ENCODE data around the gene IL13RA1. TPM values are rescaled to one million over a fixed set of nuclear protein-coding genes. Genes with fewer than 3 reads are reported as not detected.

Gene IL13RA1
- total RNA-seq, 1 donor from 2014 or later = 3.2 TPM

- H3K27me3 Mint-ChIP-seq (ENCODE audit: insufficient read depth, low read depth) = no peaks in the 10 kb centered on the region
- H3K4me1 Mint-ChIP-seq = no peaks in the 10 kb centered on the region
- no peak overlapping the region for H3K4me3 Mint-ChIP-seq
- H3K4me1 ChIP-seq = no peaks in the 10 kb centered on the region
- peaks cover 2% of the 10 kb centered on the region for H3K9me3 Mint-ChIP-seq
- H3K4me2 ChIP-seq = no peak overlapping the region
- H3K27me3 ChIP-seq = no peaks in the 10 kb centered on the region
- no peak overlapping the region for H3K27ac ChIP-seq
- TF ChIP-seq CTCF (IDR thresholded peaks at IDR 0.05) (no peak), EZH2phosphoT487 (IDR thresholded peaks at IDR 0.05) (no peak), EZH2 (IDR thresholded peaks at IDR 0.05) (no peak)
- no peak overlapping the region for H3K9ac ChIP-seq
- no peaks in the 10 kb centered on the region for H3K36me3 ChIP-seq
- no peak for DNase-seq (ENCODE audit: low spot score)
- H3K27ac Mint-ChIP-seq = no peak overlapping the region
- no peaks in the 10 kb centered on the region for H4K20me1 ChIP-seq (ENCODE audit: low read depth)
- H3F3A ChIP-seq (ENCODE audit: low read depth) = no peaks in the 10 kb centered on the region
- peaks cover 3% of the 10 kb centered on the region for H3K9me3 ChIP-seq (ENCODE audit: low read depth)
- H3K4me3 ChIP-seq = no peak overlapping the region
- H3K79me2 ChIP-seq (ENCODE audit: low read depth) = no peaks in the 10 kb centered on the region
- H3K36me3 Mint-ChIP-seq = no peaks in the 10 kb centered on the region
- no peak overlapping the region for H2AFZ ChIP-seq (replicated peaks)
Measured at GRCh38 chrX:118717678-118718391, 9.6 kb upstream of the IL13RA1 start.

- no peaks in the 10 kb centered on the region for H4K20me1 ChIP-seq (ENCODE audit: low read depth)
- H3K9ac ChIP-seq = no peak overlapping the region
- H3K36me3 Mint-ChIP-seq = no peaks in the 10 kb centered on the region
- no peak overlapping the region for H3K27ac Mint-ChIP-seq
- no peak overlapping the region for H2AFZ ChIP-seq (replicated peaks)
- no peaks in the 10 kb centered on the region for H3K27me3 ChIP-seq
- H3K79me2 ChIP-seq (ENCODE audit: low read depth) = no peaks in the 10 kb centered on the region
- peaks cover 2% of the 10 kb centered on the region for H3K4me1 Mint-ChIP-seq
- no peaks in the 10 kb centered on the region for H3K27me3 Mint-ChIP-seq (ENCODE audit: insufficient read depth, low read depth)
- no peak overlapping the region for H3K4me2 ChIP-seq
- H3K4me3 ChIP-seq = no peak overlapping the region
- H3K9me3 Mint-ChIP-seq = peaks cover 2% of the 10 kb centered on the region
- TF ChIP-seq EZH2 (IDR thresholded peaks at IDR 0.05) (no peak), CTCF (IDR thresholded peaks at IDR 0.05) (no peak), EZH2phosphoT487 (IDR thresholded peaks at IDR 0.05) (no peak)
- no peaks in the 10 kb centered on the region for H3F3A ChIP-seq (ENCODE audit: low read depth)
- no peak overlapping the region for H3K4me3 Mint-ChIP-seq
- no peak for DNase-seq (ENCODE audit: low spot score)
- H3K9me3 ChIP-seq (ENCODE audit: low read depth) = peaks cover 3% of the 10 kb centered on the region
- H3K27ac ChIP-seq = no peak overlapping the region
- H3K36me3 ChIP-seq = no peaks in the 10 kb centered on the region
- H3K4me1 ChIP-seq = no peaks in the 10 kb centered on the region
Measured at GRCh38 chrX:118718737-118719136, 8.7 kb upstream of the IL13RA1 start.

- Histone ChIP-seq H2AFZ (replicated peaks) (no peak overlapping the region), H4K20me1 (ENCODE audit: low read depth) (no peaks in the 10 kb centered on the region), H3K4me2 (no peak overlapping the region), H3K36me3 (no peaks in the 10 kb centered on the region), H3K27me3 (no peaks in the 10 kb centered on the region), H3K9ac (no peak overlapping the region), H3K4me1 (no peaks in the 10 kb centered on the region), H3K9me3 (ENCODE audit: low read depth) (peaks cover 2% of the 10 kb centered on the region), H3K27ac (no peak overlapping the region), H3F3A (ENCODE audit: low read depth) (no peaks in the 10 kb centered on the region), H3K79me2 (ENCODE audit: low read depth) (no peaks in the 10 kb centered on the region), H3K4me3 (no peak overlapping the region)
- no peak for DNase-seq (ENCODE audit: low spot score)
- peaks cover under 1% of the 10 kb centered on the region for H3K9me3 Mint-ChIP-seq
- H3K27ac Mint-ChIP-seq = no peak overlapping the region
- TF ChIP-seq EZH2phosphoT487 (IDR thresholded peaks at IDR 0.05) = no peak
- TF ChIP-seq CTCF (IDR thresholded peaks at IDR 0.05) = no peak
- no peak for TF ChIP-seq EZH2 (IDR thresholded peaks at IDR 0.05)
- H3K4me3 Mint-ChIP-seq = no peak overlapping the region
- peaks cover under 1% of the 10 kb centered on the region for H3K27me3 Mint-ChIP-seq (ENCODE audit: insufficient read depth, low read depth)
- peaks cover 11% of the 10 kb centered on the region for H3K4me1 Mint-ChIP-seq
- no peaks in the 10 kb centered on the region for H3K36me3 Mint-ChIP-seq
Measured at GRCh38 chrX:118720058-118720707, 7.2 kb upstream of the IL13RA1 start.
